HG02571 (cell line): Measurements from ENCODE around the gene HLA-A.

ENCODE experiments used
- ATAC-seq: cut with Tn5 transposase; IDR thresholded peaks from one replicate; pipeline ENCODE4 v1.9.1; 2021; ENCODE audit warnings: mild to moderate bottlenecking, moderate library complexity; ENCODE audit not compliant: unreplicated experiment

Gene HLA-A

DNA sequence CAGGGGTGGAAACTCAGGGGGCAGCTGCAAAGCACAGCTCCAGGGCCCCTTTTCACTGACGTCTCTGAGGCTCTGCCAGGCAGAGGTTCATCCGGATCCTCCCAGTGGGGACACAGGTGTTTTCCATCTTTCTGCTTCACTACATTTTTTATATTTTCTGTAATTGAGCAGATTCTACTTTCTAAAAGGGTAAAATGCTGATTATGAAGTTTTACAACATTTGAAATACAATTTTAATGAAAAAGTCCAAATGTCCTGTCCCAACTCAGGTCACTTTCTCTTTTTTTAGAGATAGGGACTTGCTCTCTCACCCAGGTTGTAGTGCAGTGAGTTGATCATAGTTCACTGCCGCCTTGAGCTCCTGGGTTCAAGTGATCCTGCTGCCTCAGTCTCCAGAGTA is 41.9 kb downstream of the HLA-A start:
- ATAC-seq = no peak

DNA sequence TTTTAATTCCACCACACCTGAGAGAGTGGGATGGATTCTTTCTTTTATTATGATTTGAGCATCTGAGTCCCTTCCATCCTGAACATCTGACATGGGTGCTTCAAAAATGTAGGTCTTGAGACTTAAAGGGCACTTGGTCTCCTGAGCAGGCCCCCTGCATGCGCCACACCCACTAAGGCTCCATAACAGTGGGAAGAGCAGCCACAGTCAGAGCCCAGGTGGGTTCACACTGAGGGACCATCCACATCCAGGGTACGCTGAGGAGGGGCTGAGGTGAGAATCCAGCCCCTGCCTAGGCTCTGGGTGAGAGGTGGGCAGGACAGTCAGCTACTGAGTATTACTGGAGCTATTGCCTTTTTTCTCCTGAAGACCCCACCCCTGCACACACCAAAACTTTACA is 42.7 kb downstream of the HLA-A start:
- ATAC-seq = no peak

GRCh38 chr6:29986179-29986781 is 43.9 kb downstream of the HLA-A start:
- ATAC-seq = no peak

GRCh38 chr6:29989211-29989610 is 46.9 kb downstream of the HLA-A start:
- no peak for ATAC-seq

DNA sequence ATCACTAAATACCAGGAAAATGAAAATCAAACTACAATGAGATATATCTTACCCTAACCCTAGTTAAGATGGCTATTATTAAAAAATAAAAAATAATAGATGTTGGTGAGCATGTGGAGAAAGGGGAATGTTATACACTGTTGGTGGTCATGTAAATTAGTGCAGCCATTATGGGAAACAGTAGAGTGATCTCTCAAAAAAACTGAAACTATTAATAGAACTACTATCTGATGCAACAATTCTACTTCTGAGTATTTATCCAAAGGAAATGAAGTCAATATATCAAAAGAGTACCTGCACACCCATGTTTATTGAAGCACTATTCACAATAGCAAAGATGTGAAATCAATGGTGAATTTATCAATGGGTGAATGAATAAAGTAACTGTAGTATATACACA is 48.6 kb downstream of the HLA-A start:
- ATAC-seq = no peak

GRCh38 chr6:29992807-29993206 is 50.5 kb downstream of the HLA-A start:
- no peak for ATAC-seq

- ATAC-seq = no peak
These were observed 52.5 kb downstream of the HLA-A start for GRCh38 chr6:29994826-29995225.

DNA sequence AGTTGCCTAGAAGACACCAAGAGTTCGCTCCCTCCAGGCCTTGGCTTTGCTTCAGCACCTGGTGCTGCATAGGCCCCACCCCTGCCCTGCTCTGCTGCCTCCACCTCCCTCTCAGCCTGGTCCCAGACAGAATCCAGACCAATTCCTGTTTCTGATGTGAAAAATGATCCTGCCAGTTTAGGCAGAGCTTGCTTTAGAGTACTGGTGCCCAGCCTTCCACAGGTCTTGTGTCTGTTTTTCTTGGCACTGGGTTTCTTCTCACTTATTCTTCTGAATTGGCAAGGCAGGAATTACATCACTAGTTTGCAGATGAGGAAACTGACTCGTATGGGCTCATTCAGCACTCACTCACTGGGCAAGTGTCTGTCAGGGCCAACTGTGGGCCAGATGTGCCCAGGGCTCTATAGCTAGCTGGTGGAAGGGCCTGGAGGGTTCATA is 53.0 kb downstream of the HLA-A start:
- ATAC-seq = no peak
